H9 (cell line): Measurements from ENCODE around the gene MIPOL1. TPM values are rescaled to one million over a fixed set of nuclear protein-coding genes. Genes with fewer than 3 reads are reported as not detected.

ENCODE experiments used
- DNase-seq: peaks from one replicate; pipeline ENCODE4 v3.0.0-alpha.2; 2017
- H2AFZ ChIP-seq: one replicate; pipeline ENCODE4 v1.6.1; 2013; ENCODE audit warnings: mild to moderate bottlenecking, low read length, control low read depth, moderate library complexity
- H2AK5ac ChIP-seq: 2 replicates; pipeline ENCODE4 v1.6.1; 2013; ENCODE audit warnings: low read length, control low read depth, mixed read lengths; ENCODE audit not compliant: insufficient read length
- H2BK120ac ChIP-seq: one replicate; pipeline ENCODE4 v1.6.1; 2013; ENCODE audit warnings: low read depth, mild to moderate bottlenecking, low read length, control low read depth, inconsistent platforms; ENCODE audit not compliant: poor library complexity, severe bottlenecking
- H2BK12ac ChIP-seq: 2 replicates; pipeline ENCODE4 v1.6.1; 2013; ENCODE audit warnings: low read length, control low read depth, mixed read lengths, low read depth; ENCODE audit not compliant: insufficient read length
- H2BK15ac ChIP-seq: 2 replicates; pipeline ENCODE4 v1.6.1; 2013; ENCODE audit warnings: low read depth, low read length, control low read depth
- H2BK20ac ChIP-seq: one replicate; pipeline ENCODE4 v1.6.1; 2013; ENCODE audit warnings: low read depth, mild to moderate bottlenecking, low read length, control low read depth, inconsistent platforms; ENCODE audit not compliant: poor library complexity, severe bottlenecking
- H2BK5ac ChIP-seq: 2 replicates; pipeline ENCODE4 v1.6.1; 2013; ENCODE audit warnings: low read length, control low read depth, mixed read lengths; ENCODE audit not compliant: insufficient read length
- H3K14ac ChIP-seq: 2 replicates; pipeline ENCODE4 v1.6.1; 2013; ENCODE audit warnings: low read length, control low read depth; ENCODE audit not compliant: insufficient read depth
- H3K18ac ChIP-seq: 2 replicates; pipeline ENCODE4 v1.6.1; 2013; ENCODE audit warnings: low read depth, mild to moderate bottlenecking, mixed read lengths, low read length, control low read depth; ENCODE audit not compliant: insufficient read length
- H3K23ac ChIP-seq: 2 replicates; pipeline ENCODE4 v1.6.1; 2013; ENCODE audit warnings: low read length, control low read depth, mixed read lengths, low read depth; ENCODE audit not compliant: insufficient read length
- H3K23me2 ChIP-seq: 2 replicates; pipeline ENCODE4 v1.6.1; 2013; ENCODE audit warnings: low read depth, mild to moderate bottlenecking, mixed read lengths, low read length, control low read depth; ENCODE audit not compliant: insufficient read length, poor library complexity, severe bottlenecking
- H3K27ac ChIP-seq: 2 replicates; pipeline ENCODE4 v1.5.1; 2013; ENCODE audit warnings: low read length, control low read depth, mixed read lengths, low read depth; ENCODE audit not compliant: insufficient read length
- H3K27me3 ChIP-seq: 2 replicates; pipeline ENCODE4 v1.6.1; 2013; ENCODE audit warnings: low read length, control low read depth, inconsistent platforms; ENCODE audit not compliant: insufficient read depth
- H3K4ac ChIP-seq: 2 replicates; pipeline ENCODE4 v1.6.1; 2013; ENCODE audit warnings: low read depth, mild to moderate bottlenecking, control low read depth, inconsistent platforms, low read length, moderate library complexity
- H3K4me1 ChIP-seq: 2 replicates; pipeline ENCODE4 v1.6.1; 2013; ENCODE audit warnings: low read length, control low read depth, inconsistent platforms; ENCODE audit not compliant: insufficient read depth
- H3K4me2 ChIP-seq: 2 replicates; pipeline ENCODE4 v1.6.1; 2013; ENCODE audit warnings: low read length, control low read depth, mixed read lengths; ENCODE audit not compliant: insufficient read length, insufficient read depth
- H3K56ac ChIP-seq: 2 replicates; pipeline ENCODE4 v1.6.1; 2013; ENCODE audit warnings: low read depth, mild to moderate bottlenecking, mixed read lengths, low read length, control low read depth; ENCODE audit not compliant: insufficient read length
- H3K79me1 ChIP-seq: 2 replicates; pipeline ENCODE4 v1.6.1; 2013; ENCODE audit warnings: low read depth, mild to moderate bottlenecking, moderate library complexity, low read length, control low read depth, inconsistent platforms; ENCODE audit not compliant: insufficient read depth, poor library complexity, severe bottlenecking
- H3K79me2 ChIP-seq: 2 replicates; pipeline ENCODE4 v1.6.1; 2013; ENCODE audit warnings: low read length, control low read depth, inconsistent platforms; ENCODE audit not compliant: insufficient read depth
- H3K9ac ChIP-seq: 2 replicates; pipeline ENCODE4 v1.6.1; 2013; ENCODE audit warnings: low read length, control low read depth, mixed read lengths; ENCODE audit not compliant: insufficient read length; ENCODE audit errors: extremely low read depth
- H3K9me3 ChIP-seq: one replicate; pipeline ENCODE4 v1.6.1; 2013; ENCODE audit warnings: low read depth, low read length, inconsistent platforms; ENCODE audit not compliant: control insufficient read depth
- H3T11ph ChIP-seq: one replicate; pipeline ENCODE4 v1.6.1; 2013; ENCODE audit warnings: mild to moderate bottlenecking, low read length, control low read depth, inconsistent platforms
- H4K20me1 ChIP-seq: one replicate; pipeline ENCODE4 v1.6.1; 2013; ENCODE audit not compliant: control insufficient read depth, insufficient read length, insufficient read depth
- H4K5ac ChIP-seq: 2 replicates; pipeline ENCODE4 v1.6.1; 2013; ENCODE audit warnings: low read depth, mild to moderate bottlenecking, mixed read lengths, low read length, control low read depth; ENCODE audit not compliant: insufficient read length
- H4K8ac ChIP-seq: replicated peaks from 2 replicates; pipeline ENCODE4 v1.6.1; 2013; ENCODE audit warnings: low read length, control low read depth, mixed read lengths, low read depth; ENCODE audit not compliant: insufficient read length
- H4K91ac ChIP-seq: 2 replicates; pipeline ENCODE4 v1.6.1; 2013; ENCODE audit warnings: low read depth, mild to moderate bottlenecking, moderate library complexity, mixed read lengths, low read length, control low read depth; ENCODE audit not compliant: insufficient read length
- H3K27ac Mint-ChIP-seq, 3 experiments: 2 replicates in 2 of 3; 3 replicates in 1 of 3; pipeline ENCODE4 v1.8.0; 2020 to 2021; ENCODE audit warnings: mixed read lengths in 3 of 3, mild to moderate bottlenecking in 1 of 3, moderate library complexity in 1 of 3
- H3K27me3 Mint-ChIP-seq: 2 replicates; pipeline ENCODE4 v1.8.0; 2021; ENCODE audit warnings: low read depth, mild to moderate bottlenecking, moderate library complexity, mixed read lengths
- H3K36me3 Mint-ChIP-seq, 3 experiments: 2 replicates in 2 of 3; 3 replicates in 1 of 3; pipeline ENCODE4 v1.8.0; 2020 to 2021; ENCODE audit warnings: low read depth in 3 of 3, mixed read lengths in 3 of 3; ENCODE audit not compliant: insufficient read depth in 1 of 3
- H3K4me1 Mint-ChIP-seq, 2 experiments: 2 replicates each; pipeline ENCODE4 v1.8.0; 2020; ENCODE audit warnings: mixed read lengths in 2 of 2
- H3K4me3 Mint-ChIP-seq, 2 experiments: 2 replicates in 1 of 2; 3 replicates in 1 of 2; pipeline ENCODE4 v1.8.0; 2020 to 2021; ENCODE audit warnings: mild to moderate bottlenecking in 2 of 2, mixed read lengths in 2 of 2, moderate library complexity in 1 of 2
- H3K9me3 Mint-ChIP-seq, 2 experiments: 2 replicates in 1 of 2; 3 replicates in 1 of 2; pipeline ENCODE4 v1.8.0; 2020; ENCODE audit warnings: mild to moderate bottlenecking in 2 of 2, mixed read lengths in 2 of 2, moderate library complexity in 1 of 2
- WGBS: extraction: QIAGEN DNeasy Blood & Tissue Kit; methylation state at CpG from one replicate; pipeline ENCODE4 v1.1.7; 2013; ENCODE audit warnings: missing lambda C conversion rate, low lambda C conversion rate, mixed read lengths; ENCODE audit not compliant: insufficient read length; ENCODE audit errors: extremely low coverage; 5-methylcytosine and 5-hydroxymethylcytosine counted together
- total RNA-seq: library from RNA; stranded (reverse); gene quantifications from 2 replicates; pipeline ENCODE4 v1.2.1, GENCODE V29; 2021
- TF ChIP-seq, protein P1 (sequence below): fragments of 200-600 bp; sonication (generic); conservative IDR thresholded peaks from 3 replicates; pipeline ENCODE4 v1.8.0; 2021; ENCODE audit warnings: antibody characterized with exemption, mild to moderate bottlenecking

The MIPOL1 gene
- total RNA-seq, 1 experiment from 2014 or later, result 15.6 TPM

DNA sequence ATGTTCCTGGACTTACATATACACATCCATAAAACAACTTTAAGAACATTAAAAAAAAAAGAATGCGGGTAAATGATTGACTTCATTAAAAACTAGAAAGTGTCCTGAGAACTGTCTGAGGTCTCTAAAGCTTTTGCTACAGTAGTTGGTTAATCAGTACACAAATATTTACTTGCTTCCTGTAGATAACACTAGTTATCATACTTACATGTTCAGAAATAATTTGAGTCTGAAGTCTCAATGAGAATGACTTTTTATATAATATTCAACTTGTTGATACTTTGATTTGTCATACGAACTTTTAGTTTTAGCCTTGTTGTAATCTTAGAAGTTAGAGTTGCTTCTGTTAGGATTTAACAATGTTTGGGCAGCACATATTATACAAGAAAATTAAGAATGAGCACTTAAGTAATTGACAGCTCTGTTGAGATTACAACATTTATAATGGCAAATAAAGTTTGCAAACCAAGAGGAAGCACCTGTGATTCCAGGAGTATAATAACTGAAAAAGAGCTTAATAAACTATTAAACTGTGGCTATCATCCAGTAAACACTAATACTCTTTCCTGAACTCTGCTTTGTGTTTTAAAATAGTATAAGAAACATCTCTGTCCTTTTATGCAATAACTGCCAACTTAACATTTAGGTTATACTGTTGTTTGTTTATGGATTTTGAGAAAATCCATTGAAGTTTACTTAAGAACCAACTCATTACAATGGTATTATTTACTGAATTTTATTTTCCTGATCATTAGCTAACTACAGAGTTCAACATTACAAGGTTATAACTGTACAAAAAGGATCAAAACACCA lies 131.7 kb downstream of the MIPOL1 start:
- H3K27ac Mint-ChIP-seq, result no peak overlapping the region

More for the DNA sequence above, 131.7 kb downstream of the MIPOL1 start:
- Histone ChIP-seq H4K8ac (no peak overlapping the region), H3K23me2 (no peaks in the 10 kb centered on the region), H4K5ac (no peak overlapping the region), H3K23ac (no peak overlapping the region), H3K79me1 (no peaks in the 10 kb centered on the region), H3K56ac (no peak overlapping the region), H3K4ac (no peak overlapping the region), H2AFZ (no peak overlapping the region), H2BK15ac (no peak overlapping the region), H2BK5ac (no peak overlapping the region), H3T11ph (no peak overlapping the region), H4K91ac (no peak overlapping the region), H3K4me1 (no peaks in the 10 kb centered on the region), H3K9me3 (no peaks in the 10 kb centered on the region), H3K14ac (no peak overlapping the region), H3K79me2 (no peaks in the 10 kb centered on the region), H2AK5ac (no peak overlapping the region), H3K27me3 (no peaks in the 10 kb centered on the region), H3K9ac (no peak overlapping the region), H3K4me2 (no peak overlapping the region), H2BK20ac (no peak overlapping the region), H4K20me1 (no peaks in the 10 kb centered on the region), H2BK12ac (no peak overlapping the region), H2BK120ac (no peak overlapping the region), H3K18ac (no peak overlapping the region), H3K27ac (no peak overlapping the region)
- Mint-ChIP-seq H3K9me3 (peaks cover 3 to 7% of the 10 kb centered on the region in 2 experiments; a peak in 2 of 5 replicates), H3K27me3 (no peaks in the 10 kb centered on the region), H3K4me3 (no peak overlapping the region), H3K36me3 (peaks cover 0 to 13% (median 8%) of the 10 kb centered on the region in 3 experiments; a peak in 5 of 7 replicates), H3K4me1 (no peaks in the 10 kb centered on the region)
- WGBS, result no CpG with 5 or more reads among the region's 2 CpGs
- TF ChIP-seq, protein P1, sequence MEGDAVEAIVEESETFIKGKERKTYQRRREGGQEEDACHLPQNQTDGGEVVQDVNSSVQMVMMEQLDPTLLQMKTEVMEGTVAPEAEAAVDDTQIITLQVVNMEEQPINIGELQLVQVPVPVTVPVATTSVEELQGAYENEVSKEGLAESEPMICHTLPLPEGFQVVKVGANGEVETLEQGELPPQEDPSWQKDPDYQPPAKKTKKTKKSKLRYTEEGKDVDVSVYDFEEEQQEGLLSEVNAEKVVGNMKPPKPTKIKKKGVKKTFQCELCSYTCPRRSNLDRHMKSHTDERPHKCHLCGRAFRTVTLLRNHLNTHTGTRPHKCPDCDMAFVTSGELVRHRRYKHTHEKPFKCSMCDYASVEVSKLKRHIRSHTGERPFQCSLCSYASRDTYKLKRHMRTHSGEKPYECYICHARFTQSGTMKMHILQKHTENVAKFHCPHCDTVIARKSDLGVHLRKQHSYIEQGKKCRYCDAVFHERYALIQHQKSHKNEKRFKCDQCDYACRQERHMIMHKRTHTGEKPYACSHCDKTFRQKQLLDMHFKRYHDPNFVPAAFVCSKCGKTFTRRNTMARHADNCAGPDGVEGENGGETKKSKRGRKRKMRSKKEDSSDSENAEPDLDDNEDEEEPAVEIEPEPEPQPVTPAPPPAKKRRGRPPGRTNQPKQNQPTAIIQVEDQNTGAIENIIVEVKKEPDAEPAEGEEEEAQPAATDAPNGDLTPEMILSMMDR, result no peak
- no peak for DNase-seq
